Gastroesophageal sphincter (tissue), 3 donors: ENCODE data around the gene LEPROT.

Experiments used
- CTCF ChIP-seq, 4 experiments: fragments of 200-600 bp in 2 of 4; fragments of 450-650 bp in 2 of 4; sonication (generic) in 1 of 4; IDR thresholded peaks; one replicate each; pipeline ENCODE4 v1.5.1; 2017 to 2019; ENCODE audit warnings: antibody characterized with exemption in 4 of 4, mild to moderate bottlenecking in 2 of 4, moderate library complexity in 2 of 4
- EP300 ChIP-seq: sonication (generic); formaldehyde crosslinking; IDR thresholded peaks from one replicate; pipeline ENCODE4 v1.6.1; 2017; ENCODE audit warnings: antibody characterized with exemption, mild to moderate bottlenecking
- POLR2A ChIP-seq, 2 donors: fragments of 450-650 bp; IDR thresholded peaks; one replicate each; pipeline ENCODE4 v1.6.1; 2017; ENCODE audit warnings: antibody characterized with exemption in 2 of 2, mild to moderate bottlenecking in 2 of 2, moderate library complexity in 1 of 2
- POLR2AphosphoS5 ChIP-seq: sonication (generic); formaldehyde crosslinking; IDR thresholded peaks from one replicate; pipeline ENCODE4 v1.6.1; 2017; ENCODE audit warnings: antibody characterized with exemption

GRCh38 chr1:65421351-65422025 lies 1.0 kb downstream of the LEPROT start:
- TF ChIP-seq POLR2A (IDR thresholded peaks at IDR 0.05), result no peak
- TF ChIP-seq CTCF (IDR thresholded peaks at IDR 0.05), result no peak
- TF ChIP-seq POLR2AphosphoS5, result no peak
- TF ChIP-seq EP300, result no peak
